Cardiac fibroblast (primary cell): Measurements from ENCODE around the gene HFM1.
"Not testable (repeated sequence)": the region's sequence is repeated elsewhere in the genome, so short reads cannot be mapped to it uniquely, and the experiment has no call there.

Experiments used
- DNase-seq, 2 donors: peaks; one replicate each; pipeline versions ENCODE4 v3.0.0 to v3.0.0-alpha.2; 2010; ENCODE audit warnings: low read depth in 2 of 2
- H3K4me3 ChIP-seq, 2 donors: replicated peaks in 1 of 2; 1 replicate in 1 of 2; 2 replicates in 1 of 2; pipeline ENCODE4 v1.5.1; 2011; ENCODE audit warnings: low read depth in 2 of 2, low read length in 2 of 2, mild to moderate bottlenecking in 2 of 2, moderate library complexity in 1 of 2
- TF ChIP-seq, protein P1 (sequence below): IDR thresholded peaks from one replicate; pipeline ENCODE4 v1.5.1; 2011; ENCODE audit warnings: low read depth, mild to moderate bottlenecking, low read length, inconsistent platforms

HFM1 gene

DNA sequence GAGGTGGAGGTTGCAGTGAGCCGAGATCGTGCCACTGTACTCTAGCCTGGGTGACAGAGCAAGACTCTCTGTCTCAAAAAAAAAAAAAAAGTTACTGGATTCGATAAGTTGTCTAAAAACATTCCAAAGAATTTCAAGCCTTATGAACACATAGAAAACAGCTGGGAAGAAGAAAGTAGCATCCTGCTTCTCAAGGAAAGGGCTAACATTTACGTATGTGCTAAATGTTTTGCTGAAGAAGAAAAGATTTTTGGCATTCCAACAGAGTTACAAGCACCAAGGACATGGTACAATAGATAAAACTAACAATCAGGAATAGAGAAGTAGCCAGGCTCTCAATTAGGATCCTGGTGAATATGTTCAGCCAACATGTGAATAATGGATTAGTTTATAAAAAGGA is 69.8 kb downstream of the HFM1 start:
- H3K4me3 ChIP-seq = no peak overlapping the region
- peak; percentile 22 to 26 for DNase-seq
- TF ChIP-seq, protein P1, sequence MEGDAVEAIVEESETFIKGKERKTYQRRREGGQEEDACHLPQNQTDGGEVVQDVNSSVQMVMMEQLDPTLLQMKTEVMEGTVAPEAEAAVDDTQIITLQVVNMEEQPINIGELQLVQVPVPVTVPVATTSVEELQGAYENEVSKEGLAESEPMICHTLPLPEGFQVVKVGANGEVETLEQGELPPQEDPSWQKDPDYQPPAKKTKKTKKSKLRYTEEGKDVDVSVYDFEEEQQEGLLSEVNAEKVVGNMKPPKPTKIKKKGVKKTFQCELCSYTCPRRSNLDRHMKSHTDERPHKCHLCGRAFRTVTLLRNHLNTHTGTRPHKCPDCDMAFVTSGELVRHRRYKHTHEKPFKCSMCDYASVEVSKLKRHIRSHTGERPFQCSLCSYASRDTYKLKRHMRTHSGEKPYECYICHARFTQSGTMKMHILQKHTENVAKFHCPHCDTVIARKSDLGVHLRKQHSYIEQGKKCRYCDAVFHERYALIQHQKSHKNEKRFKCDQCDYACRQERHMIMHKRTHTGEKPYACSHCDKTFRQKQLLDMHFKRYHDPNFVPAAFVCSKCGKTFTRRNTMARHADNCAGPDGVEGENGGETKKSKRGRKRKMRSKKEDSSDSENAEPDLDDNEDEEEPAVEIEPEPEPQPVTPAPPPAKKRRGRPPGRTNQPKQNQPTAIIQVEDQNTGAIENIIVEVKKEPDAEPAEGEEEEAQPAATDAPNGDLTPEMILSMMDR = no peak

DNA sequence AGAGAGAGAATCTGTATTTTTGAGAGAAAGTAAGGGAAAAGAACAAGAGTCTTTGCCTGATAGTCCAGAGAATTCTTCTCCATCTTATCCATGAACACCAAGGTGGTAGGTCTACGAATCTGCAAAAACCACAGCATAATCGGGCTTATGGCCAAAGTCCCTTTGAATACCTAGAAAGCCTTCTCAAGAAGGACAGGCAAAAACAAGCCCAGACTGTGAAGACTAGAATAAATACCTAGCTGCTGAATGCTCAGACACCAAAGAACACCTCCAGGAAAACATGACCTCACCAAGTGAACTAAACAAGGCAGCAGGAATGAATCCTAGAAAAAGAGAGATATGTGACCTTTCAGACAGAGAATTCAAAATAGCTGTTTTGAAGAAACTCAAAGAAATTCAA is 79.2 kb downstream of the HFM1 start:
- no peak for DNase-seq
- TF ChIP-seq, protein P1 = no peak
- H3K4me3 ChIP-seq = no peak overlapping the region

DNA sequence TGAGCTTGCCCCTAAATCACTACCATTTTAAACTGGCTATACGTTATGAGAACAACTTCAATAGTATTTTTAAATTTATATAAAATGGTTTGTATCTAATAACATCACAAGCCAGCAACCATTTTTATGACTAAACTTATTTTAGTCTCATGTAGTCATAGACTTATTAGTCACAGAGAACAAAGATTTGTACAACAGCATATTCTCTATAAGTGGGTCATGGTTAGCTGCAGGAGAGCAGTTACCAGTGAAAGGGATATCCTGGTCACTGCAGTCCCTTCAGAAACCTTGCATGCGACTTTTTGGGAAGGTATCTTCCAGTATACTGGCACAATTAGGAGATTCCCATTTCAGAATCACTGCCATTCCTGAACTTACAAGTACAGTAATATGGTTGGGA is 90.0 kb downstream of the HFM1 start:
- TF ChIP-seq, protein P1 = no peak
- H3K4me3 ChIP-seq = no peak overlapping the region
- peak in 1 of 2 donors; percentile 2 for DNase-seq

DNA sequence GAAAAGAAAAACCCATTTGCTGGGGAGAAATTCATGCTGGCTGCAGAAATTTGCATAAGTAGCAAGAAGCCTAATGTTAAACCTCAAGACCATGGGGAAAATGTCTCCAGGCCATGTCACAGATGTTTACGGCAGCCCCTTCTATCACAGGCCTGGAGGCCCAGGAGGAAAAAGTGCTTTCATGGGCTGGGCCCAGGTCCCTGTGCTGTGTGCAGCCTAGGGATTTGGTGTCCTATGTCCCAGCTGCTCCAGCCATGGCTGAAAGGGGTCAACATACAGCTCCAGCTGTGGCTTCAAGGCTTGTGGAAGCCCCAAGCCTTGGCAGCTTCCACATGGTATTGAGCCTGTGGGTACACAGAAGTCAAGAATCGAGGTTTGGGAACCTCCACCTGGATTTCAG is 93.0 kb downstream of the HFM1 start:
- no peak overlapping the region for H3K4me3 ChIP-seq
- DNase-seq = no peak
- TF ChIP-seq, protein P1 = no peak

DNA sequence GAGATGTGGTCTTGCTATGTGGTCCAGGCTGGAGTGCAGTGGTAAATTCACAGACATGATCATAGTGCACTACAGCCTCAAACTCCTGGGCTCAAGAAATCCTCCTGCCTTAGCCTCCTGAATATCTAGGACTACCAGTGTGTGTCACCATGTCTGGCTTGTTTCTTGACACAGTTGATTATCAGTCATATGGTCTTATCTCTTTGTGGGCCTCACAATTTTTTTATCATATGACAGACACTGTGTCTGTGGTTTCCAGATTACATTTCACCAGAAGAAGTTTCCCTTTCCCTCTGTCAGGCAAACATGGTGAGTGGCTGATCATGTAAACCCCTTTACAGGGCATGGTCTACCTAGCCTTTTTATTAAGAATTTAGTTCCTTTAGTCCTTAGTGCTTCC is 96.1 kb downstream of the HFM1 start:
- TF ChIP-seq, protein P1 = no peak
- no peak for DNase-seq
- no peak overlapping the region for H3K4me3 ChIP-seq

DNA sequence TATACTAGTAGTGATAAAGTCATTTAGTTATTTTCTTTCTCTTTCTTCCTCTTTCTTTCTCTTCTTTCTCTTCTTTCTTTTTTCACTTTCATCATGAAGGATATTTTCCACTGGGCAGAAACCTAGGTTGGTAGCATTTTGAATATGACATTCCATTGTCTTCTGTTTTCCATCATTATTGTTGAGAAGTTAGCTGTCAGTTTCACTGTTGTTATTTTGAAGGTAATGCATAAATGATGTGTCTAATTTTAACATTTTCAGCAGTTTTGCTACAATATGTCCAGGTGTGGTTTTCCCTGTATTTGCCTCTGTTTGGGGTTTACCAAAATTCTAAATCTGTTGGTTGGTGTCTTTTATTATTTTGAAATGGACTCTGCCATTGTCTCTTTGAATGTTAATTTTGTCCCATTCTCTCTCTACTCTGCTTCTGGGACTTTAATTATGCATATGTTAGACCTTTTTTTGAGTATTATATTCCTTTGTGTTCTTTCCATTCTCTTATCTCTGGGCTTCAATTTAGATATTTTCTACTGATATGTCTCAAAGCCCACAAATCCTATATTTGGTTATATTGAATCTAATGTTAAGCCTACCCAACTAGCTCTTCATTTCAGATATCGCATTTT is 96.7 kb downstream of the HFM1 start:
- no peak overlapping the region for H3K4me3 ChIP-seq
- TF ChIP-seq, protein P1 = no peak
- no peak for DNase-seq

DNA sequence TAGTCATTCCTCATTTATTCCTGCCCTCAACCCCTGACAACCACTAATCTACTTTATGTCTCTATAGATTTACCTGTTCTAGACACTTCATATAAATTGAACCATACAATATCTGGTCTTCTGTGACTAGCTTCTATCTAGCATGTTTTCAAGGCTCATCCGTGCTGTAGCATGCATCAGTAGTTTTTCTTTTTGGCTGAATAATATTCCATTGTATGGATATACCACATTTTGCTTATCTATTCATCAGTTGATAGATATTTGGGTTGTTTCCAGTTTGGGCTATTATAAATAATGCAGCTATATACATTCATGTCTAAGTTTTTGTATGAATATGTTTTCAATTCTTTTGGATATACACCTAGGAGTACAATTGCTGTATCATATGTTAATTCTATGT is 101.5 kb downstream of the HFM1 start:
- no peak for DNase-seq
- H3K4me3 ChIP-seq = no peak overlapping the region
- TF ChIP-seq, protein P1 = no peak

DNA sequence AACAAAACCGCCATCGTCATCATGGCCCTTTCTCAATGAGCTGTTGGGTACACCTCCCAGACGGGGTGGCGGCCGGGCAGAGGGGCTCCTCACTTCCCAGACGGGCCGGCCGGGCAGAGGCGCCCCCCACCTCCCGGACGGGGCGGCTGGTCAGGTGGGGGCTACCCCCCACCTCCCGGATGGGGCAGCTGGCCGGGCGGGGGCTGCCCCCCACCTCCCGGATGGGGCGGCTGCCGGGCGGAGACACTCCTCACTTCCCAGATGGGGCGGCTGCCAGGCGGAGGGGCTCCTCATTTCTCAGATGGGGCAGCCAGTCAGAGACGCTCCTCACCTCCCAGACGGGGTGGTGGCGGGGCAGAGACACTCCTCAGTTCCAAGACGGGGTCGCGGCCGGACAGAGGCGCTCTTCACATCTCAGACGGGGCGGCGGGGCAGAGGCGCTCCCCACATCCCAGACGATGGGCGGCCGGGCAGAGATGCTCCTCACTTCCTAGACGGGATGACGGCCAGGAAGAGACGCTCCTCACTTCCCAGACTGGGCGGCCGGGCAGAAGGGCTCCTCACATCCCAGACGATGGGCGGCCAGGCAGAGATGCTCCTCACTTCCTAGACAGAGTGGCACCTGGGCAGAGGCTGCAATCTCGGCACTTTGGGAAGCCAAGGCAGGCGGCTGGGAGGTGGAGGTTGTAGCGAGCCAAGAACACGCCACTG is 115.6 kb downstream of the HFM1 start:
- not testable (repeated sequence) for H3K4me3 ChIP-seq, DNase-seq

DNA sequence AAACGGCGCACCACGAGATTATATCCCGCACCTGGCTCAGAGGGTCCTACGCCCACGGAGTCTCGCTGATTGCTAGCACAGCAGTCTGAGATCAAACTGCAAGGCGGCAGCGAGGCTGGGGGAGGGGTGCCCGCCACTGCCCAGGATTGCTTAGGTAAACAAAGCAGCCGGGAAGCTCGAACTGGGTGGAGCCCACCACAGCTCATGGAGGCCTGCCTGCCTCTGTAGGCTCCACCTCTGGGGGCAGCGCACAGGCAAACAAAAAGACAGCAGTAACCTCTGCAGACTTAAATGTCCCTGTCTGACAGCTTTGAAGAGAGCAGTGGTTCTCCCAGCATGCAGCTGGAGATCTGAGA is 117.7 kb downstream of the HFM1 start:
- not testable (repeated sequence) for H3K4me3 ChIP-seq, DNase-seq
